Measurements from ENCODE around the gene CLEC16A. TPM values are rescaled to one million over a fixed set of nuclear protein-coding genes. Genes with fewer than 3 reads are reported as not detected.

CLEC16A gene
- total RNA-seq, 3 donors from 2014 or later, result 20.0 to 35.3 (median 33.1) TPM

- Histone ChIP-seq H3K9me3 (no peaks in the 10 kb centered on the region), H3K27ac (no peak overlapping the region), H3K36me3 (no peaks in the 10 kb centered on the region), H3K4me3 (no peak overlapping the region), H3K4me1 (no peaks in the 10 kb centered on the region), H3K27me3 (no peaks in the 10 kb centered on the region)
- no peak for TF ChIP-seq POLR2AphosphoS5 (IDR thresholded peaks at IDR 0.05)
- no peak for TF ChIP-seq POLR2A (IDR thresholded peaks at IDR 0.05)
- no peak for TF ChIP-seq CTCF (IDR thresholded peaks at IDR 0.05)
- no peak for DNase-seq (ENCODE audit: low spot score in 2 of 2)
- intact Hi-C loops (cut with DNase I; ENCODE audit: low total_unique reads), result loop anchor here (5.0 kb wide), 1 partner anchor 643 kb away; no protein-coding TSS in a partner anchor
Measured at GRCh38 chr16:11059588-11059987, 115.2 kb downstream of the CLEC16A start.

DNA sequence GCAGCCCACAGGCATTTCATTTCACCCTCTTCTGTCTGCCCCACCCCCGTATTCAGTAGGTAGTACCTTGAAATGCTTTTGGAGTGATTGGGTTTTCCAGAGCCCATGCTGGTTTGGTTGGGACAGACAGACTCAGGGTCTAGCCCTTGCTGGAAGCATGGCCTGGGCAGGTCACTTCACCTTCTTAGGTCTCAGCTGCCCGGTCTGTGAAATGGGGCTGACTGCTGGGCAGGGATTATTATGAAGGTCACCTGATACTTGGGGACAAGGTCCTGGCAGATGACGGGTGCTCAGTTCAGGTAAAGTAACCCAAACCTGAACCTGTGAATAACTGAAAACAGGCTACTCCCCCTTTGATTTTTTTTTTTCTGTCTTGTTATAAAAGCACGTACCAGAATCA, 116.0 kb downstream of the CLEC16A start:
- Histone ChIP-seq H3K27me3 (no peaks in the 10 kb centered on the region), H3K9me3 (no peaks in the 10 kb centered on the region), H3K27ac (no peak overlapping the region), H3K4me3 (no peak overlapping the region), H3K4me1 (no peaks in the 10 kb centered on the region), H3K36me3 (no peaks in the 10 kb centered on the region)
- intact Hi-C loops (cut with DNase I; ENCODE audit: low total_unique reads), result no loop called here
- no peak for DNase-seq (ENCODE audit: low spot score in 2 of 2)
- TF ChIP-seq POLR2A (IDR thresholded peaks at IDR 0.05) (no peak), CTCF (IDR thresholded peaks at IDR 0.05) (no peak), POLR2AphosphoS5 (IDR thresholded peaks at IDR 0.05) (no peak)

GRCh38 chr16:11060842-11061241, 116.5 kb downstream of the CLEC16A start:
- no peaks in the 10 kb centered on the region for H3K27me3 ChIP-seq
- no peak overlapping the region for H3K4me3 ChIP-seq
- no peak for TF ChIP-seq POLR2AphosphoS5 (IDR thresholded peaks at IDR 0.05)
- no peak for TF ChIP-seq POLR2A (IDR thresholded peaks at IDR 0.05)
- no peak for TF ChIP-seq CTCF (IDR thresholded peaks at IDR 0.05)
- DNase-seq (ENCODE audit: low spot score in 2 of 2), result no peak
- intact Hi-C loops (cut with DNase I; ENCODE audit: low total_unique reads), result no loop called here
- no peak overlapping the region for H3K27ac ChIP-seq
- no peaks in the 10 kb centered on the region for H3K36me3 ChIP-seq
- no peaks in the 10 kb centered on the region for H3K4me1 ChIP-seq
- no peaks in the 10 kb centered on the region for H3K9me3 ChIP-seq

DNA sequence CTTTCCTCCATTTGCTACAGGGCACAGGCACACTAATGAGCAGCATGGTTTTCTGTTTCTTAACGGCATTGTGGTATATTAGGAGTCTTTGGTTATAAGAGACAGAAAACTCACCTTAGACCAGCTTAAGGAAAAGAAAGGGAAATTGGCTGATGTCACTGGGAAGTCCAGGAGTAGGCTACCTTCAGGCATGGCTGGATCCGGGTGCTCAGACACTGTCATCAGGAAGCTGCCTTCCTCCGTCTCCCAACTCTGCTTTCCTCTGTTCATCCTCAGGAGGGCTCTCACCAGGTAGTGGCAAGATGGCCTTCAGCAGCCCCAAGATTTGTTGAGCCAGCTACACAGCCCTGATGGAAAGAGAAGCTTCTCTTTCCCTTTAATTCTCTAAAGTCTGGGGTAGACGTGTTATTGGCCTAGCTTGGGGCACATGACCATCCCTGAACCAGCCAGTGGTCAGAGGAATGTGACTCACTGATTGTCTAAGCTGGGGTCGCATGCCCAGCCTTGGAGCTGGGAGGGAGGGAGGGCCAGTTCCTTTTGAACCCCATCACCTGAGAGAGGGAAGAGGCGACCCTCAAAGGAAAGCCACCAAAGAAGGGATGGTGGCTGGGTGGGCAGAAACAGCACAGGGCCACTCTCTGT, 117.4 kb downstream of the CLEC16A start:
- no peak for TF ChIP-seq POLR2A (IDR thresholded peaks at IDR 0.05)
- TF ChIP-seq CTCF (IDR thresholded peaks at IDR 0.05), result no peak
- no peak for TF ChIP-seq POLR2AphosphoS5 (IDR thresholded peaks at IDR 0.05)
- DNase-seq (ENCODE audit: low spot score in 2 of 2), result no peak
- Histone ChIP-seq H3K27ac (no peak overlapping the region), H3K4me1 (no peaks in the 10 kb centered on the region), H3K9me3 (no peaks in the 10 kb centered on the region), H3K4me3 (no peak overlapping the region), H3K27me3 (no peaks in the 10 kb centered on the region), H3K36me3 (no peaks in the 10 kb centered on the region)
- intact Hi-C loops (cut with DNase I; ENCODE audit: low total_unique reads), result no loop called here

DNA sequence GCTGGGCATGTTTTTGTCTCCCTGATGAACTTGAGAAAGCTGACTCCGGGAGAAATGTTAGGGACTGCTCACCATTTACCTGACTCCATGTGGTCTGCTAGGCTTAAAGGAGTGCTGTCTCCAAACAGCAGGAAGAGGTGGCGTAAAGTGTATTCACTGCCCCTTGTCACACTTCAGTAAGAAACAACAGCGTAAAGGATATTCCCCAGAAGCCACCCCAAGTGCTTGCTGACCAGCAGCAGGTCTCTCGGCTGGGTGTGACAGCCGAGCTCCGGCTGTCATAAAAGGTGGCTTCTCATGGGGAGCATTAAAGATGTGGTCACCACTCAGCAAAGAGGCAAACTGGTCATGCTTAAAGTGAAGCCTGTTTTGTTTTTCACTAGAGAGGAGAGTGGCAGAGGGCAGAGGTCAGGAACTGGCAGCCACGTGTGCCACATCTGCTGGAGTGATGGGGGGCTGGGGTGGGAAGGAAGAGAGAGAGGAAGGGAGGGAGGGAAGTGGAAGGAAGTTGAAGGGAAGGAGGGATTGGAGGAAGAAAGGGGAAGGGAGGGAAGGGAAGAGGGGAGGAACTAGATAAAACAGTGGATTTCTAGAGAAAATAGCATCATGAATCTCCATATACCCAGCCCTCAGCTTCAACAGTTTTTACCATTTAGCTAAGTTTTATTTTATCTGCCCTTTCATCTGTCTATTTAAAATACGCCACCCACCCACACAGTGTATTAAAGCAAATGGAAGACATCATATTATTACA, 119.3 kb downstream of the CLEC16A start:
- H3K4me3 ChIP-seq, result no peak overlapping the region
- H3K27me3 ChIP-seq, result no peaks in the 10 kb centered on the region
- intact Hi-C loops (cut with DNase I; ENCODE audit: low total_unique reads), result no loop called here
- H3K9me3 ChIP-seq, result no peaks in the 10 kb centered on the region
- H3K27ac ChIP-seq, result no peak overlapping the region
- no peaks in the 10 kb centered on the region for H3K4me1 ChIP-seq
- no peaks in the 10 kb centered on the region for H3K36me3 ChIP-seq
- DNase-seq (ENCODE audit: low spot score in 2 of 2), result no peak
- no peak for TF ChIP-seq POLR2A (IDR thresholded peaks at IDR 0.05)
- no peak for TF ChIP-seq POLR2AphosphoS5 (IDR thresholded peaks at IDR 0.05)
- TF ChIP-seq CTCF (IDR thresholded peaks at IDR 0.05), result no peak

Measured in breast epithelium (tissue), 4 donors.